Measurements from ENCODE around the gene PPFIBP1. TPM values are rescaled to one million over a fixed set of nuclear protein-coding genes. Genes with fewer than 3 reads are reported as not detected.
A peak's percentile ranks its signal among the peaks of the same experiment; 100 is the strongest.
"Not testable (repeated sequence)": the region's sequence is repeated elsewhere in the genome, so short reads cannot be mapped to it uniquely, and the experiment has no call there.

The PPFIBP1 gene
- total RNA-seq, 4 donors from 2014 or later = 48.6 to 148 (median 74.8) TPM

DNA sequence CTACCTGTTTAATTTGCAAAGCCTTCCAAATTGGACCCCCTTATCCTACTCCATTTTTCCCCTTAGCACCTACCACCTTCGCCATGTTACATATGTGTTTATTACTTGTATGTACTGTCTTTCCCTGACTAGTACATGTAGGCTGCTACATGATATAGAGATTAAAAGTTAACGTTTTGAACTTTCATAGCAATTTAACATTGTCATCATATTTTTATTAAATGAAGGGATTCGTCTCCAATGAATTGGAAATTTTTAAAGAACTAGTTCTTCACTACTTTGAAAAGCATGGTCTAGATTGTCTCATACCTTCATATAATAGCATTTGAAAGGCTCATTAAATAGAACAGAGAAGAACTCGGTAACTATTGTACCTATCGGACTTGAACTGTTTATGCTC, 107.4 kb downstream of the PPFIBP1 start:
- Histone ChIP-seq H3K27ac (no peak overlapping the region), H3K27me3 (no peaks in the 10 kb centered on the region), H3K4me1 (peaks cover 15% of the 10 kb centered on the region), H3K4me3 (no peak overlapping the region), H3K9me3 (no peaks in the 10 kb centered on the region), H3K36me3 (no peaks in the 10 kb centered on the region)
- DNase-seq (ENCODE audit: low spot score in 2 of 2) = no peak
- no peak for TF ChIP-seq POLR2AphosphoS5 (IDR thresholded peaks at IDR 0.05)
- TF ChIP-seq EP300 (IDR thresholded peaks at IDR 0.05) = no peak
- TF ChIP-seq, protein P1, sequence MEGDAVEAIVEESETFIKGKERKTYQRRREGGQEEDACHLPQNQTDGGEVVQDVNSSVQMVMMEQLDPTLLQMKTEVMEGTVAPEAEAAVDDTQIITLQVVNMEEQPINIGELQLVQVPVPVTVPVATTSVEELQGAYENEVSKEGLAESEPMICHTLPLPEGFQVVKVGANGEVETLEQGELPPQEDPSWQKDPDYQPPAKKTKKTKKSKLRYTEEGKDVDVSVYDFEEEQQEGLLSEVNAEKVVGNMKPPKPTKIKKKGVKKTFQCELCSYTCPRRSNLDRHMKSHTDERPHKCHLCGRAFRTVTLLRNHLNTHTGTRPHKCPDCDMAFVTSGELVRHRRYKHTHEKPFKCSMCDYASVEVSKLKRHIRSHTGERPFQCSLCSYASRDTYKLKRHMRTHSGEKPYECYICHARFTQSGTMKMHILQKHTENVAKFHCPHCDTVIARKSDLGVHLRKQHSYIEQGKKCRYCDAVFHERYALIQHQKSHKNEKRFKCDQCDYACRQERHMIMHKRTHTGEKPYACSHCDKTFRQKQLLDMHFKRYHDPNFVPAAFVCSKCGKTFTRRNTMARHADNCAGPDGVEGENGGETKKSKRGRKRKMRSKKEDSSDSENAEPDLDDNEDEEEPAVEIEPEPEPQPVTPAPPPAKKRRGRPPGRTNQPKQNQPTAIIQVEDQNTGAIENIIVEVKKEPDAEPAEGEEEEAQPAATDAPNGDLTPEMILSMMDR (IDR thresholded peaks at IDR 0.05) = no peak
- no peak for TF ChIP-seq POLR2A (IDR thresholded peaks at IDR 0.05)
- 91% methylated on average over 5 of the region's 5 CpGs for WGBS

DNA sequence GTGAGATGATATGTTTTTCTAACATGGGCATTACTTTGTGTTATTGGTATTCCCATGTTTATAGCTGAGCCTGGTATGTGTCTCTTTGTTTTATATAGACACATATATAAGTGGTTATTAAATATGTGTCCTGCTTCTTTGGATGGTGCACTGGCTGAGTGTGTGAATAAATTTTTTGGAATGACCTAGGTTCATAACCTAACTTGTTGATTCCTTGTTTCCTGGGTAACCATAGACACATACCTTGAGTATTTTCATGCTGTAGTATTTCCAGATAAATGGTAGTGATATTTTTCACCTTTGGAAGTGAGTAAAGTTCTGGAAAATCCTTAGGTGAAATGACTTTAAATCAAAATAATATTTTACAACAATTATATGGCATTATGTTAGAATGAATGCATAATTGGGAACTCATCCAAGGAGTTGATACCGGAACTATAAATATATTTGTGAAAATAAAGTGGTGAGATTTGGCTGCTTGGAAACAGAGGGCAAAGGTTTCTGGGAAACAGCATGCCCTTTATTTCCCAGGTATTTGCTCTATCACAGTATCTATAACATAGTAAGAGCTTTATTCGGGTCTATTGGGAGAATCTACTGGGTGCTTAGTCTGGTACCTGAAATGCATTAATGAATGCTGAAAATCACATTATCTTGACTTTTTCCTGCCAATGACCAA, 107.9 kb downstream of the PPFIBP1 start:
- H3K27ac ChIP-seq = no peak overlapping the region
- H3K4me3 ChIP-seq = no peak overlapping the region
- H3K36me3 ChIP-seq = no peaks in the 10 kb centered on the region
- H3K4me1 ChIP-seq = peaks cover 9% of the 10 kb centered on the region
- H3K27me3 ChIP-seq = no peaks in the 10 kb centered on the region
- TF ChIP-seq, protein P1 (IDR thresholded peaks at IDR 0.05) = no peak
- no peak for TF ChIP-seq EP300 (IDR thresholded peaks at IDR 0.05)
- TF ChIP-seq POLR2AphosphoS5 (IDR thresholded peaks at IDR 0.05) = no peak
- TF ChIP-seq POLR2A (IDR thresholded peaks at IDR 0.05) = no peak
- H3K9me3 ChIP-seq = no peaks in the 10 kb centered on the region
- no peak for DNase-seq (ENCODE audit: low spot score in 2 of 2)
- WGBS = 61% methylated on average over 2 of the region's 2 CpGs

DNA sequence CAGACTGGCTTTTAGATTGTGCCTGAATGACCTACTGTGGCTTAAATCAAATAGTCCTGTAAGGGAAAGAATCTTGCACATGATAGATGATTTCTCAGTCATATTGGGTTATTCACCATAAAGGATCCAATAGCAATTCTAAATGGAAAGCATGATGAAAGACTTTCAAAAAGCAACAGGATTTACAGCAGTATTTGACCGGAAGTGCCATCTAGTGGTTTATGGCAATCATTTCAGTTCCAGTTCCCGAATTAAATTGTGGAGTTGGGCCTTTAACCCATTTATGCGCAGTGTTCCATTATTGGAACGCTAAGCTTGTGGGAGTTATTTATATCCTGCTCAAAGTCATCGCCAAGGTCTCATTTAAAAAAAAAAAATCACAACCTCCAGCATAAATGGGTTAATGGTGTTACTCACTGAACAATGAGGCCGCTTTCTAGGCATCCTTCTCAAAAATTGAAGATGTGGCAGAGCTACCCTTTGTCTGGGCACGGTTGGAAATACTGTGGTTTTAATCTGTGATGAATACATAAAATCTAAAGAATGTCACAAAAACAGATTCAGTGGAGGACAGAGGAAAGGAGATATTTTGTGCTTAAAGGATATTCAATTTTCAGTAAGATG, 111.5 kb downstream of the PPFIBP1 start:
- Histone ChIP-seq H3K4me3 (no peak overlapping the region), H3K9me3 (no peaks in the 10 kb centered on the region), H3K27me3 (no peaks in the 10 kb centered on the region), H3K4me1 (no peaks in the 10 kb centered on the region), H3K27ac (no peak overlapping the region), H3K36me3 (no peaks in the 10 kb centered on the region)
- WGBS = 52% methylated on average over 7 of the region's 7 CpGs
- no peak for DNase-seq (ENCODE audit: low spot score in 2 of 2)
- TF ChIP-seq POLR2AphosphoS5 (IDR thresholded peaks at IDR 0.05) (no peak), POLR2A (IDR thresholded peaks at IDR 0.05) (no peak)
- TF ChIP-seq, protein P1 (IDR thresholded peaks at IDR 0.05) = peak; percentile 32 to 59

DNA sequence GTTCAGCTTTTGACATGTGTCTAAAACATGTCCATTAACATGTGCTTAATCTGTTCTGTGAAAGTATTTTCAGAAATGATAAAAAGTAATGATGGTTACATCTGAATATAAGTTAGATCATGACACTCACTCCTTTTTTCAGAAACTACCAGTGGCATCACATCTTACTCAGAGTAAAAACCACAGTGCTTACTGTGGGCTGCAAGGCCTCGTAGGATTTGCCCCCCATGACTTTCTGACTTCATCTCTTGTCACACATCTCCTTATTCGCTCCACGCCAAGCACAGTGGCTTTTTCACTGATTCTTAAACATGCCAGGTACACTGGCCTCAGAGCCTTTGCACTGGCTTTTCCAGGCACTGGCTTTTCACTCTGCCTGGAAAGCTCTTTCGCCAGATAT, 112.6 kb downstream of the PPFIBP1 start:
- 95% methylated on average over 4 of the region's 4 CpGs for WGBS
- not testable (repeated sequence) for H3K27ac ChIP-seq; H3K9me3 ChIP-seq; H3K27me3 ChIP-seq; H3K4me1 ChIP-seq; H3K4me3 ChIP-seq; H3K36me3 ChIP-seq; DNase-seq (ENCODE audit: low spot score in 2 of 2)

DNA sequence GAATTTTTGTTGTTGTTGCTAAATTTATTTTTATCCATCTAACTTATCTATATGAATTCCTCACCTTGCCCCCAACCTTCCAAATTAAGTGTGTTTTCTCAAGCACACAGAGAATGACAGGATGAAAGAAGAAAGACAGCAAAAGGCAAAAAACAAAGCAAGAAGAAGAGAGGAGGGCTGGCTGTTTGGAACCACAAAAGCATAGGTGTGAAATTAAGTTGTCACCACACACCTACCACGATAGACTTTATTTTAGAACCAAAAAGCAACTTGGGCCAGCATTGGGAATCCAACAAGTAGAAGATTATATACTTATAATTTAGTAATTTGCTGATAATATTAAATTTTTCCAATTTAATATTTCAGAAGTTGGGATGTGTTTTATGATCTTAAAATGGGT, 113.5 kb downstream of the PPFIBP1 start:
- no peaks in the 10 kb centered on the region for H3K27me3 ChIP-seq
- WGBS = 84% methylated on average over 1 of the region's 1 CpG
- no peaks in the 10 kb centered on the region for H3K9me3 ChIP-seq
- no peak for DNase-seq (ENCODE audit: low spot score in 2 of 2)
- TF ChIP-seq EP300 (IDR thresholded peaks at IDR 0.05) = no peak
- no peak overlapping the region for H3K27ac ChIP-seq
- H3K36me3 ChIP-seq = no peaks in the 10 kb centered on the region
- no peaks in the 10 kb centered on the region for H3K4me1 ChIP-seq
- no peak overlapping the region for H3K4me3 ChIP-seq

DNA sequence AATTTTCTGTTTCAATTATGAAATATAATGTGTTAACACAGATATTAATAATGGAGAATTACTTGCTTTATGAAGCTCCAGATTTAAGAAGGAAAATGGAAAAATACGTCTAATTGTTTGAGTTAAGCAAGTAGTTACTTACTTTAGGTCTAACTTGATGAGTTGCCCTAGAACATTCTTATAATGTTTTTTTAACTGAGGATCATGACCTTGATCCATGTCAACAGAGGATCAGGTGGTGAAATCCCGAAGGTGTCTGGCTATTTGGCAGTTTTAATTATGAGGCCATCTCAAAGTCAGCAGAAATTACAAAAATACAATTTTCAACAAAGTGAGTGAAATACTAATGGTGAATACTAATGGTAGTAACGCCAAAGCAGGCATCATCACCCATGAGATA, 115.3 kb downstream of the PPFIBP1 start:
- DNase-seq (ENCODE audit: low spot score in 2 of 2) = no peak
- TF ChIP-seq EP300 (IDR thresholded peaks at IDR 0.05) = no peak
- TF ChIP-seq, protein P1 (IDR thresholded peaks at IDR 0.05) = no peak
- TF ChIP-seq POLR2AphosphoS5 (IDR thresholded peaks at IDR 0.05) = no peak
- TF ChIP-seq POLR2A (IDR thresholded peaks at IDR 0.05) = no peak
- Histone ChIP-seq H3K9me3 (no peaks in the 10 kb centered on the region), H3K4me1 (no peaks in the 10 kb centered on the region), H3K27me3 (no peaks in the 10 kb centered on the region), H3K4me3 (no peak overlapping the region), H3K27ac (no peak overlapping the region), H3K36me3 (no peaks in the 10 kb centered on the region)
- 75% methylated on average over 3 of the region's 3 CpGs for WGBS

DNA sequence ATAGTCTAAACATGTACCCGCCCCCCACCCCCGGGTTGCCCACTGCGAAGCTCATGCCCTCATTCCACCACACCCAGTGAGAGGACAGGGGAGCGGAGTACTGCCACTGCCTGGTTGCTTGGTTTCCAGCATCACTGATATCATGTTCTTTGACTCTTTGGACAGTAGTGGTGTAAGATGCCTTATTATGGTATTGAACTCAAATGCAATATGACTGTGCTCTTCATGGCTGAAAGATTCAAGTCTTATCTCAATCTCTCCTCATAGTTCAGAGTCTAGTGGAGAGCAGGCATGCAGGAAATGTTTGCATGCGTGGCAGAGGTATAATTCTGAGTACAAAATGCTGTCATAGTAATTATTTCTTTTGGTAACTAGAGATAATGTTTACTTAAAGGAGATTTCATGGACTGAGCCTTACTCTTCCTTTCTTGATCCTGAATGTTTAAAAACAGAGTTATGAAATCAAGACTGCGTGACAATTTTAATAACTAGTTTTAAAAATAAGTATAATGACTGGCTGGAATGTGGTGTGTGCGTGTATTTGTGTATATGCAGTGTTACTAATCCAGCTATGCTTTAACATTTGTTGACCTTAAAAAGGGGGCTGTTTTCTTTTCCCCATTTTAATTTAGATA, 116.7 kb downstream of the PPFIBP1 start:
- H3K27me3 ChIP-seq; DNase-seq (ENCODE audit: low spot score in 2 of 2); H3K4me1 ChIP-seq; H3K36me3 ChIP-seq; H3K27ac ChIP-seq; H3K9me3 ChIP-seq; H3K4me3 ChIP-seq: not testable (repeated sequence)
- 88% methylated on average over 7 of the region's 7 CpGs for whole genome bisulfite sequencing

DNA sequence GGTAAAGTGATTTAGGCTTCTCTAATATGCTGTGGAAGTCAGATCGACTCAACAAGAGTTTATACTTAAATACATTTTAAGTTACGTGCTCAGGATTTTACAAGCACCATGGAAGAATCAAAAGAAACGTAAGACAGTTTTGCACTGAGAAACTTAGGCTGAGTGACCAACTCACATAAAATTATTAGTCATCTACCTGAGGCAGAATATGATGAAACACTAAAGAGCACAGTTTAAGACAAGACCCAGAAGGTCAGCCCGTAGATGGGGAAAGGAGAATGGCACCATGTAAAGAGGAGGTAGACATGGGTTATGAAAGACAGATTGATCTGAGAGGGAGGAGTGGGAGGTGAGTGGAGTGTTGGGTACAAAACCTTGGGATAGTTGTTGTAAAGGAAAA, 118.4 kb downstream of the PPFIBP1 start:
- peaks cover 13% of the 10 kb centered on the region for H3K36me3 ChIP-seq
- DNase-seq (ENCODE audit: low spot score in 2 of 2); H3K9me3 ChIP-seq; H3K27me3 ChIP-seq; H3K4me1 ChIP-seq; H3K27ac ChIP-seq; H3K4me3 ChIP-seq: not testable (repeated sequence)
- 94% methylated on average over 4 of the region's 4 CpGs for WGBS

DNA sequence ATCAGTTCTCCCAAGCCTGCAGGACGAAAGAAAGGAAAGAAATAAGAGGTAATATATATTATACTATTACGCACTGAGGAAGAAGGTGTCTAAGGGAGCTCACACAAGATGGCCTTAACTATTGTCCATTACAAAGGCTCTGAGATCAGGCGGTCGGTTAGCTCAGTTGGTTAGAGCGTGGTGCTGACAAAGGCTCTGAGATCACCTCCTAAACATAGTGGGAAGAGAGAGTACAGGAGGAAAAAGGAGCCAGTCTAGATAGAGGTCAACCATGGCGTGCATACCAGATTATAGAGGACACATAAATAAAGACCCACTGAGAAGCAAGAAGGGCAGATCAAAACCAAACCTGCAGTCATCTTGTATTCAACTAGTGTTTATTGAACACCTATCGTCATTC, 118.9 kb downstream of the PPFIBP1 start:
- not testable (repeated sequence) for H3K4me3 ChIP-seq; H3K9me3 ChIP-seq; DNase-seq (ENCODE audit: low spot score in 2 of 2); H3K27ac ChIP-seq; H3K4me1 ChIP-seq; H3K27me3 ChIP-seq
- peaks cover 13% of the 10 kb centered on the region for H3K36me3 ChIP-seq
- 90% methylated on average over 5 of the region's 7 CpGs for WGBS

Data from suprapubic skin (tissue), 4 donors.